ENCODE measurements around the gene FAM117A.

FAM117A gene, protein sequence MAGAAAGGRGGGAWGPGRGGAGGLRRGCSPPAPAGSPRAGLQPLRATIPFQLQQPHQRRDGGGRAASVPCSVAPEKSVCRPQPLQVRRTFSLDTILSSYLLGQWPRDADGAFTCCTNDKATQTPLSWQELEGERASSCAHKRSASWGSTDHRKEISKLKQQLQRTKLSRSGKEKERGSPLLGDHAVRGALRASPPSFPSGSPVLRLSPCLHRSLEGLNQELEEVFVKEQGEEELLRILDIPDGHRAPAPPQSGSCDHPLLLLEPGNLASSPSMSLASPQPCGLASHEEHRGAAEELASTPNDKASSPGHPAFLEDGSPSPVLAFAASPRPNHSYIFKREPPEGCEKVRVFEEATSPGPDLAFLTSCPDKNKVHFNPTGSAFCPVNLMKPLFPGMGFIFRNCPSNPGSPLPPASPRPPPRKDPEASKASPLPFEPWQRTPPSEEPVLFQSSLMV

DNA sequence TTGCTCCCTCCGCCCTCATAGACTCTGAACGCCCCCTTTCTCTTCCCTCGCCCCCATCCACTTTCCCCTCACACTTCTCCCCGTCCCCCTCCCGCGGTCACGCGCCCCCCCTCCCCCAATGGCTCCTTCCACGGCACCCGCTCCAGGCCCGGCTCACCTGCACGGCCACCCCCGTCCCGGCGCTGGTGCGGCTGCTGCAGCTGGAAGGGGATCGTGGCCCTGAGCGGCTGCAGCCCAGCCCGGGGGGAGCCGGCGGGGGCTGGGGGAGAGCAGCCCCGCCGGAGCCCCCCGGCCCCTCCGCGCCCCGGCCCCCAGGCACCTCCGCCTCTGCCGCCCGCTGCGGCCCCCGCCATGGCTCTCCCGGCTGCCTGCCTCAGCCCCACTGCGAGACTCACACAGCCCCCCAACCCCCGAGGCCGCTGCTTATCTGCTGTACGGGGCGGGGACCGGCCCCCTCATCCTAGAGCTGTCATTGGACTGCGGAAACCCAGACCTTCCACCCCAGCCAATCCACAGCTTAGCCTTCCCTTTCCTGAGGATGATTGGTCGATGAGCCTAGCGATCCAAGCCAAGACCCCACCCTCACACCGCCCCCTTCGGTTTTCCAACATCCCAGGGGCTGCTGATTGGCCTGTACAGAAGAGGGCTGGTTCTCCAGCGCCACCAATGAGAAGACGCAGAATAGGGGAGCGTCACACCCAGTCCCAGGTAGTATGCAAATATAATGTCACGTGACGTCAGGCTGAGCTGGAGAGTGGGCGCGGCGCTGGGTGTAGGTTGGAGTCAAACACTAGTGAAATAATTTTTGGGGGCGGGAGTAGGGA lies at the start of gene FAM117A:
FAM117A (minus strand) TSS at position 397 of the 824 bp plus-strand sequence; CDS start at position 353, 44 bp downstream.
- FAIRE-seq = peak; percentile 99

DNA sequence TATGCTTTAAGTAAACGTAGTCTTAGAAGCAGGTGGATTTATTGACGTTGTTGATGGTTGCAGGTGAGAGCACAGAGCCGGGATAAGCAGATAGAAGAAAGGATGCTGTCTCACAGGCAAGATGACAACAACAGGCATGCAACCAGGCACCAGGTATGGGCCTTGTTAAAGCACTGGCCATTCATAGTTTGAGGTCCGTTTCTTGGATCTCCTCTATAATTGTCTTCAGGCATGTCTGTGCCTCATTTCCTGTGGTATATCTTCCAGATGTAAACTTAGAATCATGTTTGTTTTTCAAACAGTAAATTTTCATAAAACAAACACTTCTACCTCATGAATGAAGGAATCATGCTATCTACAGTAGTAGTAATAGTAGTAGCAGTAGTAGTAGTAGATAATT lies 45.1 kb upstream of the FAM117A start:
- FAIRE-seq = no peak

DNA sequence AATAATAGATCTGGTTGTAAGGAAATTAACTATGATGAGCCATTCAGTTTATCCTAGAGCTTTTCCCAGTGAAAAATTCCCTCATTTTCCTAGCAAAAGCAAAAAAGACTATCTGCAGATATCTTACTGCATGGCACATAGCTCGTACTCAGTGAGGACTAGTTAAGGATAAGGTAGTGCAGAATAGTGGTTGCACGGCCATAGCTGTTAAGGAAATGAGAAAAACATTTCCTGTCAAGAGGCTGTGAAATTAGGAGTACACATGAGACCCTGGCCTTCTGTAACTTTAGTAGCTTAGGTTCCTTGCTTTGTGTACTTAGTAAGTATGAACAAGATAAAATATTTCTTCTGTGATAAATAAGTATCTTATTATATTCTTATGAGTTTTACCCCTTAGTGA lies 34.8 kb upstream of the FAM117A start:
- no peak for FAIRE-seq

GRCh38 chr17:49798182-49798581 lies 34.3 kb upstream of the FAM117A start:
- no peak for FAIRE-seq

DNA sequence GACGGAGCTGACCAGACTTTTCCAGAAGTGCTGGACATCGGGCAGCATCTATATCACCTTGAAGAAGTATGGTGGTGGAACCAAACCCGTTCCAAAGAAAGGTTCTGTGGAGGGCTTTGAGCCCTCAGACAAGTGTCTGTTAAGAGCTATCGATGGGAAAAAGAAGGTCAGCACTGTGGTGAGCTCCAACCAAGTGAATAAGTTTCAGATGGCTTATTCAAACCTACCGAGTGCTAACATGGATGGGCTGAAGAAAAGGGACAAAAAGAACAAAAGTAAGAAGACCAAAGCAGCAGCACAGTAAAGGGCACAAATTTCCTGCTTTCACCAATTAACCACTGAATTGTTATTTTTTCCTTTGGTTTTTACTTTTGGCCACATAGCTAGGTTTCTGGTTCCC lies 31.4 kb upstream of the FAM117A start:
- no peak for FAIRE-seq

- no peak for FAIRE-seq
Measured at GRCh38 chr17:49793309-49793708, 29.4 kb upstream of the FAM117A start.

DNA sequence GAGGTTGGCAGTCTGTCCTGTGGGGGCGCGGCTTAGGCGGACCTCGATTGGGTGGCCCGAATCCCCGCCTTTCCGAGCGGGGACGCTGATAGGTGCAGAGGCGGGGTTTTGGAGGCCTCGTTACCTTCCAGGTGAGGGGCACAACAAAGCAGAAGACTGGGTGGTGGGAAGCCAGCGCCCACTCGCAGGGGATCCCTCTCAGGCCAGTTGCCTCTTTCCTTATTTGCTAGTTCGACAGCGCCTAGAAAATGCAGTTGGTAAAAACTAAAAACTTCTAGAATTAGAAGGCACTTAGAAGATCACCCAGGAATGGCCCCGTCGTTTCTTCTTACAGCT lies 25.3 kb upstream of the FAM117A start:
- FAIRE-seq = no peak

DNA sequence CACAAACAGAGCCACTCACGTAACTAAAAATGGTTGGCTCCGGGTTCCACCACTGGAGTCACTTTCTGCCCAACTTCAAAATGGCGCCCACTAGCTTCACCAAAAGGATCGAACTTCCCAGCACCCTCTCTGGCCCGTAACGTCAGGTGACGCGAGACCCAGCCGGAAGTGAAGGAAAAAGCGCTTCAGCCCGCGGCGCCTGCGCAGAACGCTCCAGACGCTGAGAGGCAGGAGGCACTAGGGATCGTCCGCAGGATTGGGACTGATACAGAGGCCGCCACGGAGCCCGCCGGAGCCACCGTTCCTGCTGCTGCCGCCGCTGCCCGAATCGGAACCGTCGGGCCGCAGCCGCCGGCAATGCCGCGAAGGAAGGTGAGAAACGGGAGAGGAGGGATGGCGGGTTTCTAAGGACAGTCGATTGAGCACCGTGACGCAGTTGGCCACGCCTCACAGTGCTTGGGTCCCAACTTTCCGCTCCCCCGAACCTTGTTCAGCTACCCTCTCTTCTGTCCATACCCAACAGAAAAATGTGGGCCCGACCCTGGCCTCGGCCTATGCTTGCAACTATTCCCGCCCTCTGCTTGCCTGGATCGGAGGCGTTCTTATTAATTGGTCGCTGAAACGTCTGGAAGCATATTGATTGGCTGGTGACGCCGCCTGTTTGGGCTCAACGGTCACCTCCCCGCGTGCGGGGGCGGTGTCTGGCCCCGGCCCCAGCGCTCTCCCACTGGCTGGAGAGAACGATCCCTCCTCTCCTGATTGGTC lies 24.7 kb upstream of the FAM117A start, which contains the start of gene KAT7:
KAT7 (plus strand) TSS at position 204 of the 765 bp plus-strand sequence; CDS start at position 358, 154 bp downstream.
- FAIRE-seq = peak; percentile 98

DNA sequence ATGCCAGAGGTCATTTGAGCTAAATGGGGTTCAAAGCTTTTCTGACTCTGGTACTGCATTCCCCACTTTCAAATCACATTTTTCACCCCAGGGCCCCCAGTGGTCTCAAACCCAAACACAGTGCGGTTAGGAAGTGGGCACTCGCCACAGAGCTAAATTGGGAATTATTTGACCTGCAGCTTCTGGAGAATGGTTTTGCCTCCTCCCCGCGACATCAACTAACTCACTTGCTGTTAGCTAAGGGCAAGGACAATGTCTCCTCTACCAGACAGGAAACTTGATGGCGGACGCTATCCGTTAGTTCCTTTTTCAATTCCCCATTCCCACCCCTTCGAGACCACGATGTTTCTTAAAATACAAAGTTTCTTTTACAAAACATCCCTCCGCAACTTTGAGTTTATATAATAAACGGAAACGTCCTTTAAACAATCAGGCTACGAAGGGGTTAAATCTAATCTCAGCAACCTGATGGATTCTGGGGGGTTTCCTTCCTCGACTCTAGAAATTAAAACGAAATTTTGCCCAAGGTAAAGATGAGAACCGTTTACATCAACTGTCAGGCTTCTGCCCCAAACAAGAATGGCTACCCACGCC lies 24.1 kb upstream of the FAM117A start:
- no peak for FAIRE-seq

DNA sequence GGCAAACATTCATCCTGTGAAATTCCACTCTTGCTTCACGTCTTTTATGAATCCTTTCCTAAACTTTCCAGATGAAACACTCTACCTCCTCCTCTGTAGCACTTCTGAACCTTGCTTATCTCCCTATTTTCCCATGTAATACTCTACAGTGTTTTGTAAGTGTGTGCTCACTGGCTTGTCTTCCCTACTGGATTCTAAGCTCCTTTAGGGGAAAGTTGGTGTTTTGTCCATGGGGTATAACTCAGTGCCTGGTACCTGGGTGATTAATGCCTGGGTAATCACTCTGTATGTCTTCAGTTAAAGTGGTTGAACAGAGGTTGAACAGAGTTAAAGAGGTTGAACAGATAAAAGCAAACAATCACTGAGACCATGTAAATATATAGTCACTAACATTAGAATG lies 20.7 kb upstream of the FAM117A start:
- no peak for FAIRE-seq

DNA sequence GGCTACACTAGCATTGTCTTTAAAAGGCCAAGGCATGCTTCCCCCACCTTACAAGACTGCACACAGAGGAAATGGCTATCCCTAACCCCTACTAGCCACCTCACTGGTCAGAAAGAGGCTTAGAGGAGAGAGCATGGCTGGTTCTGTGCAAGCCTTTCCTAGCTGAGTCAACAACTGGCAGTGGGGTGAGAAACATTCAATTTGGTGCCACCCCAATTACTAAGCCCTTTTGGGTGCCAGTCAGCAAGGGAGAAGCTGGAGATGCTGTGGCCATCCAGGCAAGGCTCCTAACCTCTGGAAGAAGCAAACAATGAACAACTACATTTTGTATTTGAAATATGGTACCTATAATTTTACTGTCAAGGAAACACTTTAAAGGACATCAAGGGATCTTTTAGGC lies 19.9 kb upstream of the FAM117A start:
- no peak for FAIRE-seq

DNA sequence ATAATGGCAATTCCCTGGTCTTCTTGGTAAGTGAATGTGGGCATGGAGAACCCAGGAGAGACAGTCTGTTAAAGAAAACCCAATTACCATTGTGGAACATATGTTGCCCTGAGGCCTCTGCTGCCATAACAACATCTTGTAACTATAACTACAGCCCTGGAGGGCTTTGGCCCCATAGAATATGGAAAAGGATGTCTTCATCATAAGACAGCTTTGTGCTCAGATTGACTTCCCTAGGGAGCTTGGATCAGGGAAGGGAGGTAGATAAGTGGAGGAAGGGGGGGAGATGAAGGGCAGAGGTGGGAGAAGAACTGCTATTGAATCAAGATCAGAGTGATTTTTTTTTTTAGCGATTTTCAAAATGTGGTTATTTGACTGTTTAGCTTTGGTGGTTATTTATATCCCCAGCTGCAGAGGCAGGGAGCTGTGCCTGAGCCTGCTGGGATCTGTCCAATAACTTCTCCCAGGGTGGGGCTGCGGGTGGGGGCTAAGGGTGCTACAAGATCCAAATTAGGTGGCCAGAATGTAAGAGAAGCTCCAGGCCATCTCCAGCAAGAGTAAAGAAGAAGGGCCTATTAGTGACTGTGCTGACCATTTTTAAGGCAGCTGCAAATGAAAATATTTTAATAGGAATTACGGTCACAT lies 19.3 kb upstream of the FAM117A start:
- no peak for FAIRE-seq

- peak; percentile 80 for FAIRE-seq
Measured at GRCh38 chr17:49779739-49780231, 15.9 kb upstream of the FAM117A start.

- no peak for FAIRE-seq
Measured at GRCh38 chr17:49779156-49779738, 15.3 kb upstream of the FAM117A start.

- no peak for FAIRE-seq
Measured at GRCh38 chr17:49777563-49777962, 13.6 kb upstream of the FAM117A start.

GRCh38 chr17:49776551-49777300 lies 12.8 kb upstream of the FAM117A start:
- FAIRE-seq = no peak

DNA sequence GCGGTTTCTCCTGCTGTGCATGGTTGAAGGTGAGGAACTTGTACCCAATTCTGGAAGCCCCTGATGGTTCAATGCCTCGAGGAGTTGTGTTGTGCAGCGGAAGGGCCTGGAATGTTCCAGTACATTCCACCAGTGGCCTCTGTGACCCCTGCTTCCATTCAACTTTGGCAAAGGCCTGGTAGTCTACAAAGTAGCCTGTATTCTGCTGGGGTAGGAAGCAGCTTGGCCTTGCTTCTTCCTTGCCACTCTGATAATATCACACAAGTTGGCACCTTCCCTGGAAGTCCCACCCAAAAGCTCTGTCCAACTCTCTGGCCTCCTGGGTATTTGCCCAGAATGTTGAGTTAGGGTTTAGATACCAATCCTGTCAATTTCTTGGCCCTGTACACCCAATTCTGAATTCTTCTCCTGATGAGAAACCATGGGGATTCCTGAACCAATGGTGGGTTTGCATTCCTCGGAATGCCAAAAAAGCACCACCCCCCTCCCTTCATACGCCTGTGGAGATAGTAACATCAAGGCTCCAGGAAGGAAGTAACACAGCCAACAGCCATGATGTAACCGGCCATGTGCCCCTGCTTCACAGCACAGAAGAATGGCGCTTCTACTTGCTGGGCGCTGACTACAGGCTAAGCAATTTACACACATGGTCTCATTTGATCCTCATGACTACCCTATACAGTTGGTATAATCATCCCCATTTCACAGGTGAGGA lies 11.8 kb upstream of the FAM117A start:
- no peak for FAIRE-seq

DNA sequence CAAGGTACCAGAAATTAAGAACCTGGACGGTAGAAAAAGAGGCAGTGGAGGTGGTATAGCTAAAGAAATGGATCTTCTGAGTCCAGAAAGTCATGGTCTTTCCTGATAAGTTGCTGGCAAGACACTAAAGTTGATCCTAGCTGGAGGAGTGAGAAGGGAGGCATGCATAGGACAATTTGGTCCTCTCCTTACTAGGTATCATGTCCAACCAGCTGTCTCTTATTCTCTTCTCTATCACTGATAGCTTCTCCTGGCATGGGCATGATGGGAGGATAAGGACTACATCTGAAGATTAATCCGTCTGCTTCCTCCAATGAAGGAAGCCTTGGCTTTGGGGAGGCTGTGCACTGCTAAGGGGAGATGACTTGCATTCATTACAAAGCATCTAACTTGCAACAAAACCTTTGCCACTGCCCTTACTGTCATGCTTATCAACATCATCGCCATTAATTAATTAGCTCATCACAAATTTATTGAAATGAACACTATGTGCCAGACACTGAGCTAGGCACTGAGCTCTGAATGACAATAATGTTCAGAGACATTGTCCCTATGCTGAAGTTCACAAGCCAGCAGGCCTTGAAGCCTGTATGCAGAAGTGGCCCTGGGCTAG lies 3.1 kb upstream of the FAM117A start:
- no peak for FAIRE-seq

- FAIRE-seq = no peak
Measured at GRCh38 chr17:49764559-49765180, 739 bp upstream of the FAM117A start.

All from G401.6 (cell line).